Mesodermal cell (in vitro differentiated cells): ENCODE results near the gene TMED8. TPM values are rescaled to one million over a fixed set of nuclear protein-coding genes. Genes with fewer than 3 reads are reported as not detected.
"Not testable (repeated sequence)": the region's sequence is repeated elsewhere in the genome, so short reads cannot be mapped to it uniquely, and the experiment has no call there.

Experiments
- H3K27ac ChIP-seq: 2 replicates; pipeline ENCODE4 v1.7.0; 2013; ENCODE audit warnings: mild to moderate bottlenecking, low read depth, low read length, moderate library complexity; ENCODE audit not compliant: severe bottlenecking
- H3K36me3 ChIP-seq: 2 replicates; pipeline ENCODE4 v1.7.1; 2013; ENCODE audit warnings: mild to moderate bottlenecking, low read length, moderate library complexity; ENCODE audit not compliant: control insufficient read depth, insufficient read depth
- H3K4me1 ChIP-seq: one replicate; pipeline ENCODE4 v1.7.1; 2013; ENCODE audit warnings: mild to moderate bottlenecking, low read length; ENCODE audit not compliant: insufficient read depth, control insufficient read depth, poor library complexity, severe bottlenecking
- H3K4me3 ChIP-seq: 2 replicates; pipeline ENCODE4 v1.7.0; 2013; ENCODE audit warnings: low read length, control low read depth, mild to moderate bottlenecking; ENCODE audit not compliant: insufficient read depth, poor library complexity, severe bottlenecking; ENCODE audit errors: extremely low read depth
- H3K9me3 ChIP-seq: 2 replicates; pipeline ENCODE4 v1.7.1; 2013; ENCODE audit warnings: mild to moderate bottlenecking, low read length, moderate library complexity; ENCODE audit not compliant: control insufficient read depth
- WGBS, 2 experiments: methylation state at CpG; one replicate each; pipeline ENCODE4 v1.1.5; 2013; ENCODE audit warnings: missing lambda C conversion rate in 2 of 2; ENCODE audit not compliant: insufficient coverage in 2 of 2; 5-methylcytosine and 5-hydroxymethylcytosine counted together
- polyA plus RNA-seq, 2 experiments: library from polyadenylated mRNA; stranded (reverse); fragments of 50-300 nt; gene quantifications; one replicate each; pipeline ENCODE4 v1.2.3, GENCODE V29; 2013

TMED8 gene, protein sequence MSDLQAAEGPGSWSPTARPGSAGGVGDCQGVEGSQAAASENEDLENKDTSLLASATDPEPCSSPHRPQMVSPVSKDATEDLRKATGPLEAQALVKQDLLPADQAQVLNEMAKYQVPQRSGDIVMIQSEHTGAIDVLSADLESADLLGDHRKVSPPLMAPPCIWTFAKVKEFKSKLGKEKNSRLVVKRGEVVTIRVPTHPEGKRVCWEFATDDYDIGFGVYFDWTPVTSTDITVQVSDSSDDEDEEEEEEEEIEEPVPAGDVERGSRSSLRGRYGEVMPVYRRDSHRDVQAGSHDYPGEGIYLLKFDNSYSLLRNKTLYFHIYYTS
- polyA plus RNA-seq (2013, experiment 1 of 2) = 10.1 TPM
- polyA plus RNA-seq (2013, experiment 2 of 2) = 10.8 TPM

DNA sequence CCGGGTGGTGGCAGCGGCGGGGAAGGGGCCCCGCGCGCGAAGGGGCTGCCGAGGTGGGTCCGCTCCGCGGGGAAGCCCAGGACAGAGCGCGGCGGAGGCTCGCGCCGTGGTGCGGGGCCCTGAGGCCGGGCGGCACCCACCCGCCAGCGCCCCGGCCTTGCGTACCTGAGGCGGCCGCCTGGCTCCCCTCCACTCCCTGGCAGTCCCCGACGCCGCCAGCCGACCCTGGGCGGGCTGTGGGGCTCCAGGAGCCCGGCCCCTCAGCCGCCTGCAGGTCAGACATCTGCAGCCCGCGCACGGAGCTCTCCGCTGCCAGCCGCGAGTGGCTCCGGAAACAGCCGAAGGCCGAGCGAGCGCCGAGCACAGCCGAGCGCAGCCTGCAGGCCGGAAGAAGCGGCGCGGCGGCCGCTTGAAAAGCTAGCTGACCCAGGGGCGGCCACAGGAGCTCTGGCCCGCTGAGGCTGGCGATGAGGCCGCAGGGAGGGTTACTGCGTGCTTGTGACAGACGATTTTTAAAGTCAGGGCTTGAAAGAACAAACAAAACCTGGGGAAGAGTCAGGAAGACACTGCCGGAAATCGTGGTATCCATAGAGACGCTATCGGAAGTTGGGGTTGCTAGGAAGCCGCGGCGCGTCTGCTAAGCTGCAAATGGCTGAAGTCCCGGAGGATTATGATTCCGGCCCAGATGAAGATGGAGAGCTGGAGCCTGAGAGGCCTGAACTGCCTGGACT is at the start of gene TMED8, which contains the start of gene SAMD15:
TSS of gene TMED8 (minus strand) at position 324 of the 731 bp plus-strand sequence. CDS start at position 283, 41 bp downstream.
TSS of gene SAMD15 (plus strand) at position 609 of the 731 bp plus-strand sequence. CDS start at position 649, 40 bp downstream.
- peaks cover 8% of the 10 kb centered on the region for H3K4me1 ChIP-seq
- WGBS, 2 experiments = 0% methylated on average over 59 of the region's 69 CpGs
- H3K27ac ChIP-seq = peak within 1 kb of the TSS; percentile 96
- H3K36me3 ChIP-seq = no peaks in the 10 kb centered on the region
- peak within 1 kb of the TSS; percentile 80 for H3K4me3 ChIP-seq
- no peaks in the 10 kb centered on the region for H3K9me3 ChIP-seq

DNA sequence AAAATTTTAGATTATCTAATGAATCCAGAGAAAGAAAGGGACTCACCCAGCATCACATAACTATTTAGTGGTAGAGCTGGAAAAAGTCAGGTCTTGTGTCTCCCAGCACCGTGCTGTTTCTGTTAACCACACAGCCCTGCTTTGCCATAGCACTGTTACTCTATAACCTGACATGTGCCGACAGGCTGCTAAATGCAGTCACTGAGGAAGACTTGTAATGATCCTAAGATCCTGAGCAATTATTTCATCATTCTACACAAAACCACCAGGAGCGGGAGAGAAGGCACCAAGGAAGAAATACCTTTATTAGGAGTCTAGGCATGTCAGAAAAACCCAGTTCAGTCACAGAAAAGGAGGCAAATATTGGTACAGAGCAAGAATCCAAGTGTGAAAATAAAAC is 49.5 kb upstream of the TMED8 start:
- WGBS, 2 experiments = 100% methylated on average over 1 to 2 of the region's 3 CpGs
- no peaks in the 10 kb centered on the region for H3K9me3 ChIP-seq
- H3K4me3 ChIP-seq = no peak overlapping the region
- peaks cover 80% of the 10 kb centered on the region for H3K36me3 ChIP-seq
- no peak overlapping the region for H3K27ac ChIP-seq
- no peaks in the 10 kb centered on the region for H3K4me1 ChIP-seq

DNA sequence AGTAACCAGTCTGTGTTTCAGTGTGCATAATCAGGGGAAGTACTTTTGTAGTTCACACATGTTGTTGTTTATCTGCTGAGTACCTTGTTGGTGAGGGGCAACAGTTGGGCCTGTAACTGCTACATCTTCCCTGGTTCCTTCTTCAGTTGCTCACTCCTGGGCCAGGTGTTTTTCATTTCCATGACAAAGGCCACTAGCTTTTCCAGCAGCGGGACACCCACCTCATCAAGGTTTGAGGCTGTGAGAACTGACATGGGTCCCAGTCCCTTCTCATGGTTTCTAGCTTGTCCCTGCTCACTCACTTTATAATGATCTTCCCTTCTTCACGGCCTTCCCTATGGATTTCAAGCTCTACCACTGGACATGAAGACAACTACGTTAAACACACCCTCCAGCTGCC is 48.0 kb upstream of the TMED8 start:
- peaks cover 83% of the 10 kb centered on the region for H3K36me3 ChIP-seq

DNA sequence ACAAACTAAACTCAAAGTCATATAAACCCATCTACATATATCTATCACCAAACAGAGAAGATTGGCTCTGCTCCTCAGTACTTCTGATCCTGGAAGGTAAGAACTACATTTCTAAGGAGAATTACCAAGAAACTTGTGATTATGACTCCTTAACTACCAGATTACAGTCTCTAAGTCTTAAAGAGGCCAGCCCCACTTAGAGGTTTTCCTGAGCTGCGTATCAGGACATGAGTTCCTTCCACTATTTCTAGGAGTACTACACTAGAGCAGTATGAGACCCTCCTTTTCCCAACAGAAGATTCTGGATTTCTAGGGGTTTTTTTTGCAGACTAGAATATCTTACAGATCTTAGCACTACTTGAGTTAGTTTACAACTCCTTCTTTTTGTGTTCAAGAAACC is 46.5 kb upstream of the TMED8 start, which contains the start of gene NOXRED1:
TSS of gene NOXRED1 (minus strand) at position 101 of the 400 bp plus-strand sequence. CDS start 634 bp downstream, outside the sequence.
- Histone ChIP-seq H3K27ac (no peak within 1 kb of the TSS), H3K36me3 (peaks cover 69% of the 10 kb centered on the region), H3K4me1 (no peaks in the 10 kb centered on the region), H3K9me3 (peaks cover 13% of the 10 kb centered on the region), H3K4me3 (no peak within 1 kb of the TSS)
- 100% methylated on average over 1 of the region's 1 CpG; no CpG with 5 or more reads in 1 of the 2 experiments for WGBS, 2 experiments

More for the DNA sequence above, 48.0 kb upstream of the TMED8 start:
- H3K4me3 ChIP-seq = no peak overlapping the region
- no peaks in the 10 kb centered on the region for H3K4me1 ChIP-seq
- no peak overlapping the region for H3K27ac ChIP-seq
- peaks cover 4% of the 10 kb centered on the region for H3K9me3 ChIP-seq
- WGBS, 2 experiments = 89 to 90% methylated on average over 2 to 3 of the region's 3 CpGs

DNA sequence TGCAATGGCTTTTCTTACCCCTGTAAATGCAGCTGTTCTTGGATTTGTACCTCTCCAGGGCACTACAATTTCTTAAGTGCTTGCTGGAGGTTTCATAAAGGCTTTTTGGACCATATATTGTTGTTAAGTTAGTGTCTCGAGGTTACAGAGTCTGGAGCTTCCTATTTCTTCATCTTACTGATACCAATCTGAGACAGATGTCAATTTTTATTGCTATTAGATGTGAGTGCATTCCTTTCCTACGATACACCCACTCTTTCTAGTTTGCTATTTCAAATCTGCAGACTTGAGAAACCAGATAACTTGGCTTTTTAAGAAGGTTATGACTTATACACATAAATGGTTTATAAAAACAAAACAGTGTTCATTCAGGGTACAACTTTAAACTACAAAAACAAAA is 44.3 kb upstream of the TMED8 start:
- Histone ChIP-seq H3K4me1 (no peaks in the 10 kb centered on the region), H3K27ac (no peak overlapping the region), H3K4me3 (no peak overlapping the region), H3K36me3 (peaks cover 47% of the 10 kb centered on the region), H3K9me3 (peaks cover 13% of the 10 kb centered on the region)
- WGBS, 2 experiments = no CpG with 5 or more reads among the region's 2 CpGs

DNA sequence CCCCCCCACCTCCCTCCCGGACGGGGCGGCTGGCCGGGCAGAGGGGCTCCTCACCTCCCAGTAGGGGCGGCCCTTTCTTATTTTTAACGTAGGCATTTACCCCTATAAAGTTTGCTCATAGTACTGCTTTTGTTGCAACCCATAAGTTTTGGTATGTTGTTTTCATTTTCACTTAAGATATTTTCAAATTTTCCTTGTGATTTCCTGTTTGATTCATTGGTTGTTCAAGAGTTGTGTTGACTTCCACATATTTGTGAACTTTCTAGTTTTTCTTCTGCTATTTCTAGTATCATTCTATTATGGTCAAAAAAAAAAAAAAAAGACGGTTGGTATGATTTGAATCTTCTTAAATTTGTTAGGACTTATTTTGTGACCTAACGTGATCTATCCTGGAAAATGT is 39.9 kb upstream of the TMED8 start:
- H3K9me3 ChIP-seq = peaks cover 13% of the 10 kb centered on the region
- H3K36me3 ChIP-seq = peaks cover 12% of the 10 kb centered on the region
- H3K27ac ChIP-seq = no peak overlapping the region
- no peaks in the 10 kb centered on the region for H3K4me1 ChIP-seq
- no peak overlapping the region for H3K4me3 ChIP-seq
- 100% methylated on average over 1 of the region's 8 CpGs for WGBS, 2 experiments

DNA sequence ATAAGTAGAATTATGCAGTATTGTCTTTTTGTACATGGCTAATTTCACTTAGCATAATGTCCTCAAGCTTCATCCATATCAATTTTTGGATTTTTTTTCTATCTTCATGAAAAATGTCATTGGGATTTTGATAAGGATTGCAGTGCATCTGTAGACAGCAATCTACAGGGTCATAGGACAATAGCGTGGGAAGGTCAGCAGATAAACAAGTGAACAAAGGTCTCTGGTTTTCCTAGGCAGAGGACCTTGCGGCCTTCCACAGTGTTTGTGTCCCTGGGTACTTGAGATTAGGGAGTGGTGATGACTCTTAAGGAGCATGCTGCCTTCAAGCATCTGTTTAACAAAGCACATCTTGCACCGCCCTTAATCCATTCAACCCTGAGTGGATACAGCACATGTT is 39.2 kb upstream of the TMED8 start:
- peaks cover 13% of the 10 kb centered on the region for H3K9me3 ChIP-seq
- 100% methylated on average over 1 of the region's 3 CpGs; no CpG with 5 or more reads in 1 of the 2 experiments for WGBS, 2 experiments
- not testable (repeated sequence) for H3K27ac ChIP-seq, H3K36me3 ChIP-seq, H3K4me3 ChIP-seq, H3K4me1 ChIP-seq

DNA sequence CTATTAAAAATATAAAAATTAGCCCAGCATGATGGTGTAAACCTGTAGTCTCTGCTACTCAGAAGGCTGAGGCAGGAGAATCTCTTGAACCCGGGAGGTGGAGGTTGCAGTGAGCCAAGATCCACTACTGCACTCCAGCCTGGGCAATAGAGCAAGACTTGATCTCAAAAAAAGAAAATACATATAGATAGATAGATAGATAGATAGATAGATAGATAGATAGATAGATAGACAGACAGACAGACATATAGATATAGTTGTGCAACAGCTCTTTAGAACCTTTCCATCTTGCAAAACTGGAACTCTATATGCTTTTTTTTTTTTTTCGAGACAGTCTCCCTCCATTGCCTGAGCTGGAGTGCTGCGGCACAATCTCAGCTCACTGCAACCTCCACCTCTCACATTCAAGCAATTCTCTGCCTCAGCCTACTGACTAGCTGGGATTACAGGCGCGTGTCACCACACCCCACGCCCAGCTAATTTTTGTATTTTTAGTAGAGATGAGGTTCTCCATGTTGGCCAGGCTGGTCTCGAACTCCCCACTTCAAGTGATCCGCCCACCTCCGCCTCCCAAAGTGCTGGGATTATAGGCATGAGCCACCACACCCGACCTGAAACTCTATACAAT is 38.6 kb upstream of the TMED8 start:
- H3K4me3 ChIP-seq, H3K36me3 ChIP-seq, H3K27ac ChIP-seq, H3K4me1 ChIP-seq: not testable (repeated sequence)
- 88 to 96% methylated on average over 5 of the region's 10 CpGs for WGBS, 2 experiments
- H3K9me3 ChIP-seq = peaks cover 11% of the 10 kb centered on the region

DNA sequence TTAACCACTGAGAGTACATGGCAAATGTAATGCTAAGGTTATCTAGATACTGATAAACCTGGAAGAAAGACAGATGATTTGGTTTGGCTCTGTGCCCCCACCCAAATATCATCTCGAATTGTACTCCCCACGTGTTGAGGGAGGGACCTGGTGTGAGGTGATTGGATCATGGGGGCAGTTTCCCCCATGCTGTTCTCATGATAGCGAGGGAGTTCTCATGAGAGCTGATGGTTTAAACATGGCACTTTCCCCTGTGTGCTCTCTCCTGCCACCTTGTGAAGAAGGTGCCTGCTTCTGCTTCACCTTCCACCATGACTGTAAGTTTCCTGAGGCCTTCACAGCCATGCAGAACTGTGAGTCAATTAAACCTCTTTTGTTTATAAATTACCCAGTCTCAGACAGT is 32.2 kb upstream of the TMED8 start:
- Histone ChIP-seq H3K9me3 (no peaks in the 10 kb centered on the region), H3K36me3 (no peaks in the 10 kb centered on the region), H3K27ac (no peak overlapping the region), H3K4me1 (no peaks in the 10 kb centered on the region), H3K4me3 (no peak overlapping the region)
- 10 to 70% methylated on average over 1 to 2 of the region's 3 CpGs for WGBS, 2 experiments

DNA sequence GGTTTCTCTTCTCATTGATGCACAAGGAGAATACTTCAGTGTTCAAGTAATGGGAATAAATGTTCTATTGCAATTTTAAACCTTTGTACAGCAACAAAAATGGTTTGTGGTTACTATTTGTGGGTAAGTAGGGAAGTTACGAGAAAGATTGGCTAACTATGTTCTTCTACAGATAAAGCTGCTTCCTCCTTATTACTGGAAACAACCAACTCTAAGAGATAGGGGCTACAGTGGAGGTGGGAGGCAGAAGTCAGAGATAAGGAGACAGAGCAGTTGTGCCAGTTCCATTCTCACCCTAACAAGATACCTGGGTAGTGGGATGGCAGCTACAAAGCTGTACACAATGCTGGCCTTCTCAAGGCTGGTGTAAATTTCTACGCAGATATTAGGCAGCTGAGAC is 30.3 kb upstream of the TMED8 start:
- Histone ChIP-seq H3K4me3 (no peak overlapping the region), H3K36me3 (no peaks in the 10 kb centered on the region), H3K9me3 (no peaks in the 10 kb centered on the region), H3K27ac (no peak overlapping the region), H3K4me1 (no peaks in the 10 kb centered on the region)
- 100% methylated on average over 1 of the region's 2 CpGs for WGBS, 2 experiments
